Measurements from ENCODE around the gene REC8. TPM values are rescaled to one million over a fixed set of nuclear protein-coding genes. Genes with fewer than 3 reads are reported as not detected.

REC8 gene
- total and polyA plus RNA-seq, 2 of the 13 experiments (the other 11 are each of a cell fraction or from before 2014, with no cell fraction given): 3.4 to 14.7 TPM

DNA sequence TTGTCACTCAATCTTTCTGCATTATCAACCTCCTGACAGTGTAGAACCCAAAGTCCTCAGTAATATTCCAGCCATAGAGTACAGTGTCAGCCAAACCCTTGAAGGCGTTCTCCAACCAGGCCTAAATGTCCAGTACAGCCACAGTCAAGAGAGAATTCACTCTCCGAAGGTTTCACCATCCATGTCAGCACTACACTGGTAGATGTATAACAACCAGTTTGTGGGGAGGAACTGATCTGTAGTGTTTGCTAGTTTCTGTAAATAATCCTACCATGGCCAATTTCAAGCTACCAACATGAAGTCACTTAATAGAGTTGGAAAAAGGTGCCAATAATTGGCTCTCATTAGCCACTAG lies 44.4 kb downstream of the REC8 start (continued):
- TF ChIP-seq ZNF766 (CRISPR knock-in tag; IDR thresholded peaks at IDR 0.05; ENCODE audit: borderline replicate concordance) (no peak), CHCHD3 (CRISPR knock-in tag; IDR thresholded peaks at IDR 0.05) (no peak), ZFP82 (CRISPR knock-in tag; IDR thresholded peaks at IDR 0.05; ENCODE audit: borderline replicate concordance) (no peak), ATF6 (CRISPR knock-in tag; conservative IDR thresholded peaks at IDR 0.05) (no peak), DMAP1 (CRISPR knock-in tag; IDR thresholded peaks at IDR 0.05) (no peak), ZNF878 (CRISPR knock-in tag; IDR thresholded peaks at IDR 0.05) (no peak), KLF16 (CRISPR knock-in tag; IDR thresholded peaks at IDR 0.05) (no peak), IRX3 (CRISPR knock-in tag; IDR thresholded peaks at IDR 0.05; ENCODE audit: borderline replicate concordance, low read depth) (peak; percentile 44; the same call in 1 of the 2 replicates), GABPA (IDR thresholded peaks at IDR 0.05; ENCODE audit: low read depth, low read length) (no peak), GABPA (CRISPR knock-in tag; IDR thresholded peaks at IDR 0.05; ENCODE audit: low read depth) (no peak), HNF4A (CRISPR knock-in tag; IDR thresholded peaks at IDR 0.05) (no peak)
- TF ChIP-seq, protein P1, sequence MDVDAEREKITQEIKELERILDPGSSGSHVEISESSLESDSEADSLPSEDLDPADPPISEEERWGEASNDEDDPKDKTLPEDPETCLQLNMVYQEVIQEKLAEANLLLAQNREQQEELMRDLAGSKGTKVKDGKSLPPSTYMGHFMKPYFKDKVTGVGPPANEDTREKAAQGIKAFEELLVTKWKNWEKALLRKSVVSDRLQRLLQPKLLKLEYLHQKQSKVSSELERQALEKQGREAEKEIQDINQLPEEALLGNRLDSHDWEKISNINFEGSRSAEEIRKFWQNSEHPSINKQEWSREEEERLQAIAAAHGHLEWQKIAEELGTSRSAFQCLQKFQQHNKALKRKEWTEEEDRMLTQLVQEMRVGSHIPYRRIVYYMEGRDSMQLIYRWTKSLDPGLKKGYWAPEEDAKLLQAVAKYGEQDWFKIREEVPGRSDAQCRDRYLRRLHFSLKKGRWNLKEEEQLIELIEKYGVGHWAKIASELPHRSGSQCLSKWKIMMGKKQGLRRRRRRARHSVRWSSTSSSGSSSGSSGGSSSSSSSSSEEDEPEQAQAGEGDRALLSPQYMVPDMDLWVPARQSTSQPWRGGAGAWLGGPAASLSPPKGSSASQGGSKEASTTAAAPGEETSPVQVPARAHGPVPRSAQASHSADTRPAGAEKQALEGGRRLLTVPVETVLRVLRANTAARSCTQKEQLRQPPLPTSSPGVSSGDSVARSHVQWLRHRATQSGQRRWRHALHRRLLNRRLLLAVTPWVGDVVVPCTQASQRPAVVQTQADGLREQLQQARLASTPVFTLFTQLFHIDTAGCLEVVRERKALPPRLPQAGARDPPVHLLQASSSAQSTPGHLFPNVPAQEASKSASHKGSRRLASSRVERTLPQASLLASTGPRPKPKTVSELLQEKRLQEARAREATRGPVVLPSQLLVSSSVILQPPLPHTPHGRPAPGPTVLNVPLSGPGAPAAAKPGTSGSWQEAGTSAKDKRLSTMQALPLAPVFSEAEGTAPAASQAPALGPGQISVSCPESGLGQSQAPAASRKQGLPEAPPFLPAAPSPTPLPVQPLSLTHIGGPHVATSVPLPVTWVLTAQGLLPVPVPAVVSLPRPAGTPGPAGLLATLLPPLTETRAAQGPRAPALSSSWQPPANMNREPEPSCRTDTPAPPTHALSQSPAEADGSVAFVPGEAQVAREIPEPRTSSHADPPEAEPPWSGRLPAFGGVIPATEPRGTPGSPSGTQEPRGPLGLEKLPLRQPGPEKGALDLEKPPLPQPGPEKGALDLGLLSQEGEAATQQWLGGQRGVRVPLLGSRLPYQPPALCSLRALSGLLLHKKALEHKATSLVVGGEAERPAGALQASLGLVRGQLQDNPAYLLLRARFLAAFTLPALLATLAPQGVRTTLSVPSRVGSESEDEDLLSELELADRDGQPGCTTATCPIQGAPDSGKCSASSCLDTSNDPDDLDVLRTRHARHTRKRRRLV (CRISPR knock-in tag; IDR thresholded peaks at IDR 0.05): no peak
- TF ChIP-seq, protein P2, sequence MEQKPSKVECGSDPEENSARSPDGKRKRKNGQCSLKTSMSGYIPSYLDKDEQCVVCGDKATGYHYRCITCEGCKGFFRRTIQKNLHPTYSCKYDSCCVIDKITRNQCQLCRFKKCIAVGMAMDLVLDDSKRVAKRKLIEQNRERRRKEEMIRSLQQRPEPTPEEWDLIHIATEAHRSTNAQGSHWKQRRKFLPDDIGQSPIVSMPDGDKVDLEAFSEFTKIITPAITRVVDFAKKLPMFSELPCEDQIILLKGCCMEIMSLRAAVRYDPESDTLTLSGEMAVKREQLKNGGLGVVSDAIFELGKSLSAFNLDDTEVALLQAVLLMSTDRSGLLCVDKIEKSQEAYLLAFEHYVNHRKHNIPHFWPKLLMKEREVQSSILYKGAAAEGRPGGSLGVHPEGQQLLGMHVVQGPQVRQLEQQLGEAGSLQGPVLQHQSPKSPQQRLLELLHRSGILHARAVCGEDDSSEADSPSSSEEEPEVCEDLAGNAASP (CRISPR knock-in tag; IDR thresholded peaks at IDR 0.05; ENCODE audit: borderline replicate concordance): no peak
- TF ChIP-seq, protein P3, sequence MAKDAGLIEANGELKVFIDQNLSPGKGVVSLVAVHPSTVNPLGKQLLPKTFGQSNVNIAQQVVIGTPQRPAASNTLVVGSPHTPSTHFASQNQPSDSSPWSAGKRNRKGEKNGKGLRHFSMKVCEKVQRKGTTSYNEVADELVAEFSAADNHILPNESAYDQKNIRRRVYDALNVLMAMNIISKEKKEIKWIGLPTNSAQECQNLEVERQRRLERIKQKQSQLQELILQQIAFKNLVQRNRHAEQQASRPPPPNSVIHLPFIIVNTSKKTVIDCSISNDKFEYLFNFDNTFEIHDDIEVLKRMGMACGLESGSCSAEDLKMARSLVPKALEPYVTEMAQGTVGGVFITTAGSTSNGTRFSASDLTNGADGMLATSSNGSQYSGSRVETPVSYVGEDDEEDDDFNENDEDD (CRISPR knock-in tag; IDR thresholded peaks at IDR 0.05; ENCODE audit: borderline replicate concordance): no peak
- TF ChIP-seq, protein P4, sequence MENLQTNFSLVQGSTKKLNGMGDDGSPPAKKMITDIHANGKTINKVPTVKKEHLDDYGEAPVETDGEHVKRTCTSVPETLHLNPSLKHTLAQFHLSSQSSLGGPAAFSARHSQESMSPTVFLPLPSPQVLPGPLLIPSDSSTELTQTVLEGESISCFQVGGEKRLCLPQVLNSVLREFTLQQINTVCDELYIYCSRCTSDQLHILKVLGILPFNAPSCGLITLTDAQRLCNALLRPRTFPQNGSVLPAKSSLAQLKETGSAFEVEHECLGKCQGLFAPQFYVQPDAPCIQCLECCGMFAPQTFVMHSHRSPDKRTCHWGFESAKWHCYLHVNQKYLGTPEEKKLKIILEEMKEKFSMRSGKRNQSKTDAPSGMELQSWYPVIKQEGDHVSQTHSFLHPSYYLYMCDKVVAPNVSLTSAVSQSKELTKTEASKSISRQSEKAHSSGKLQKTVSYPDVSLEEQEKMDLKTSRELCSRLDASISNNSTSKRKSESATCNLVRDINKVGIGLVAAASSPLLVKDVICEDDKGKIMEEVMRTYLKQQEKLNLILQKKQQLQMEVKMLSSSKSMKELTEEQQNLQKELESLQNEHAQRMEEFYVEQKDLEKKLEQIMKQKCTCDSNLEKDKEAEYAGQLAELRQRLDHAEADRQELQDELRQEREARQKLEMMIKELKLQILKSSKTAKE (CRISPR knock-in tag; IDR thresholded peaks at IDR 0.05; ENCODE audit: borderline replicate concordance): no peak

Measured in HepG2 (cell line).